Stimulated activated CD8-positive, alpha-beta memory T cell treated with anti-CD3 and anti-CD28 coated beads, Interleukin-4, amount 100 ng/mL, for 1 hour (primary cell): Measurements from ENCODE around the gene DHRS4L2.
"Not testable (repeated sequence)": the region's sequence is repeated elsewhere in the genome, so short reads cannot be mapped to it uniquely, and the experiment has no call there.

ENCODE experiments used
- DNase-seq, 2 donors: peaks; one replicate each; pipeline ENCODE4 v3.0.0-alpha.2; 2020; ENCODE audit warnings: low read depth in 2 of 2, low spot score in 1 of 2

Gene DHRS4L2

DNA sequence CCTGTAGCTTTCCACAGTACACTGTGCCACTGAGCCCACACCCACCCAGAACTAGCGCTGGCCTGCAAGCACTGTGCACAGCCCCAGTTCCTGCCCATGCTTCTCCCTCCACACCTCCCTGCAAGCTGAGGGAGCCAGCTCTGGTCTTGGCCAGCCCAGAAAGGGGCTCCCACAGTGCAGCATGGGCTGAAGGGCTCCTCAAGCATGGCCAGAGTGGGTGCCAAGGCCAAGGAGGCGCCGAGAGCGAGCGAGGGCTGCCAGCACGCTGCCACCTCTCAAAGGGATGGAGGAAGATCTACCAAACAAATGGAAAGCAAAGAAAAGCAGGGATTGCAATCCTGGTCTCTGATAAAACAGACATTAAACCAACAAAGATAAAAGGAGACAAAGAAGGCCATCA lies 27.0 kb downstream of the DHRS4L2 start:
- DNase-seq = not testable (repeated sequence)

DNA sequence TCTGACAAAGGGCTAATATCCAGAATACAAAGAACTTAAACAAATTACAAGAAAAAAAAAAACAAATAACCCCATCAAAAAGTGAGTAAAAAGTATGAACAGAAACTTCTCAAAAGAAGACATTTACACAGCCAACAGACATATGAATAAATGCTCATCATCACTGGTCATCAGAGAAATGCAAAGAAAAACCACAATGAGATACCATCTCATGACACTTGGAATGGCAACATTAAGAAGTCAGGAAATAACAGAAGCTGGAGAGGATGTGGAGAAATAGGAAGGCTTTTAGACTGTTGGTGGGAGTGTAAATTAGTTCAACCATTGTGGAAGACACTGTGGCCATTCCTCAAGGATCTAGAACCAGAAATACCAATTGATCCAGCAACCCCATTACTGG lies 30.2 kb downstream of the DHRS4L2 start:
- not testable (repeated sequence) for DNase-seq

DNA sequence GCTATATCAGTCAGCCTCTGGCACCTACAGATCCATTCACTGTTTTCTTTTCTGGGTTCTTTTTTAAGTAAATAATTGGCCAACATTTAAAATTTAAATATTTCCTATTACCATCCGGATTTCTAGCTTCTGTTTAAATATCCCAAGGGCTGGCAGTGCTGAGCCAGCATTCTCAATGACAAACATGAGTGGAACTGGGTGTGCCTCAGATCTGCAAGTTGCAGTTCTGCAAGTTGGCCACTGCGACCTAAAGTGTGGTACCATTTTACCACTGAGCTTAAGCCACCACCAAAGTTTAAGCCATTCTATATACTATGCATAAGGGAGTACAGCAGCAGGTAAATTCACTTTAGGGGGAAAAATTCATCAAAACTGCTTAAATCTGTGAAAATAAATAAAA lies 31.2 kb downstream of the DHRS4L2 start:
- not testable (repeated sequence) for DNase-seq

DNA sequence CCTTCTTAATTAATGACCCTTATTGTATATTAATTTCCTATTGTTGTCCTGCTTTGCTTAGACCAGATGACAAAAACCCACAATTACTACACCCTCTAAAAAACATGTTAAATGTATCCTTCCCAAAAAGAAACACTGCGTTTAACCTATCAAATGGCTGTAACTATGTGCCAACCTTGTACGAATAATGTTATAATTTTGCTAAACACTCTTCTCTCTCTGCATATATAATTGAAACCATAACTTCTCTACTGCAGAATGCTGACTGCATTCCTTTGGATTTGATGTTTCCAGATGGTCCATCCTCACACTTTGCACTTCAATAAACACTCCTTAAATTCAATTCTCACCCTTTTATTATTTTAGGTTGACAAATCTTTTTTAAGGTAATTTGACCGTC lies 31.8 kb downstream of the DHRS4L2 start:
- not testable (repeated sequence) for DNase-seq

DNA sequence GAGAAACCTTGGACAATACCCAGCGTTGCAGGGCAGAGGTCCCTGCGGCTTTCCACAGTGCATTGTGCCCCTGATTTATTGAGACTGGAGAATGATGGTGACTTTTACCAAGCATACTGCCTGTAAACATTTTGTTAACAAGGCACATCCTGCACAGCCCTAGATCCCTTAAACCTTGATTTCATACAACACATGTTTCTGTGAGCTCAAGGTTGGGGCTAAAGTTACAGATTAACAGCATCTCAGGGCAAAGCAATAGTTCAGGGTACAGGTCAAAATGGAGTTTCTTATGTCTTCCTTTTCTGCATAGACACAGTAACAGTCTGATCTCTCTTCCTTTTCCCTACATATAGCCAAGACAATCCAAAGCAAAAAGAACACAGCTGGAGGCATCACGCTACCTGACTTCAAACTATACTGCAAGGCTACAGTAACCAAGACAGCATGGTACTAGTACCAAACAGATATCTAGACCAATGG lies 36.2 kb downstream of the DHRS4L2 start:
- DNase-seq = not testable (repeated sequence)

DNA sequence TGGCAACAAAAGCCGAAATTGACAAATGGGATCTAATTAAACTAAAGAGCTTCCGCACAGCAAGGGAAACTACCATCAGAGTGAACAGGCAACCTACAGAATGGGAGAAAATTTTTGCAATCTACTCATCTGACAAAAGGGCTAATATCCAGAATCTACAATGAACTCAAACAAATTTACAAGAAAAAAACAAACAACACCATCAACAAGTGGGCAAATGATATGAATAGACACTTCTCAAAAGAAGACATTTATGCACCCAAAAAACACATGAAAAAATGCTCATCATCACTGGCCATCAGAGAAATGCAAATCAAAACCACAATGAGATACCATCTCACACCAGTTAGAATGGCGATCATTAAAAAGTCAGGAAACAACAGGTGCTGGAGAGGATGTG lies 41.0 kb downstream of the DHRS4L2 start:
- not testable (repeated sequence) for DNase-seq

DNA sequence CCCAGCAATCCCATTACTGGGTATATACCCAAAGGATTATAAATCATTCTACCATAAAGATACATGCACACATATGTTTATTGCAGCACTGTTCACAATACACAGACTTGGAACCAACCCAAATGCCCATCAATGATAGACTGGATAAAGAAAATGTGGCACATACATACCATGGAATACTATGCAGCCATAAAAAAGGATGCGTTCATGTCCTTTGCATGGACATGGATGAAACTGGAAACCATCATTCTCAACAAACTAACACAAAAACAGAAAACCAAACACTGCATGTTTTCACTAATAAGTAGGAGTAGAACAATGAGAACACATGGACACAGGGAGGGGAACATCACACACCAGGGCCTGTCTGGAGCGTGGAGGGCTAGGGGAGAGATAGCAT lies 42.6 kb downstream of the DHRS4L2 start:
- DNase-seq = not testable (repeated sequence)

DNA sequence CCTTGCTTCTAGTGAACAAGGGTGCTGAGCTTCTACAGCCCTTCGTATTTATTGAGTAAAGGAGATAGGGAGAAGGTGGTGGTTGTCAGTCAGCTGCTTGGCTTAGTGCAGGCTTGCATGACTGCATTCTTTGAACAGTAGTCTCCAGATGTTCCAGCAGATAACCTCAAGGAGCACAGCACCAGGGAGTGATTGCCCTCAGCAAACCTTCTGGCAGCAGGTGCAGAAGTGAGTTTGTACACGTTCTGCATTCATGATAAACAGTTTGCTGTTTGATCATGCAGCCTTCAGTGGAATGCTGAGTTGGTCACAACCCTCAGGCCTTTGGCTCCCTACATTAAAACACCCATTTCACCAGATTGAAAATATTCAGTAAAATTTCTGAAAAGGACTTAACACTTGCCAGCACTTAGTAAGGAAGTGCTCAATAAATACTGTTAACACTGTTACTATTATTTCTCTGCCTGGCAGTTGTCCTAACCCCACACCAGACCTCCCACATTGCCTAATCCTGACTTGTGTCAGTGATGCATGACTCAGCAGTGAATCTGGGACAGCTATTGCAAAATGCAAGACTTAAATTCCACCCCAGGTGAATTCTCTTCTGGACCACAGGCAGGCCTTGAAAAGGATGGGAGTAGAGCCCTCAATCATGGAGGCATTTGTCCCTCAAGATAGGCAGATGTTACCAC lies 44.1 kb downstream of the DHRS4L2 start:
- DNase-seq = no peak

DNA sequence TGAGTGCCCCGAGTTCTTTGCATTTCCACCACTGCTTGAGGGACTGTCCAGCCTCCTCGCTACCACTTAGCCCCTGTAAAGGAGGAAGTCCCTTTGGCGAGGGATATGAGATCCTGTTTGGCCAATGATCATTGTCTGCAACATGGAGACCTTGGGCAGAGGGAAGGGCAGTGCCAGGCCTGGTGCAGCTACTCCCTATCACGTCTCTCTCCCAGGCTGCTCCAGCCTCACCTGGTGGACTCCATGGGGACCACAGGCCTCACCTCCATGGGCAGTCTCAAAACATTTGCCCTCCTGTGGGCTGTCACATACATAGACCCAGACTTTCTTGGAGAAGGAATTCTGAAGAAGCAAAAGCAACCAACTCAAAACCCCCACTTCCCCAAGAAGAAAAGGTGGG lies 47.0 kb downstream of the DHRS4L2 start:
- DNase-seq = not testable (repeated sequence)

DNA sequence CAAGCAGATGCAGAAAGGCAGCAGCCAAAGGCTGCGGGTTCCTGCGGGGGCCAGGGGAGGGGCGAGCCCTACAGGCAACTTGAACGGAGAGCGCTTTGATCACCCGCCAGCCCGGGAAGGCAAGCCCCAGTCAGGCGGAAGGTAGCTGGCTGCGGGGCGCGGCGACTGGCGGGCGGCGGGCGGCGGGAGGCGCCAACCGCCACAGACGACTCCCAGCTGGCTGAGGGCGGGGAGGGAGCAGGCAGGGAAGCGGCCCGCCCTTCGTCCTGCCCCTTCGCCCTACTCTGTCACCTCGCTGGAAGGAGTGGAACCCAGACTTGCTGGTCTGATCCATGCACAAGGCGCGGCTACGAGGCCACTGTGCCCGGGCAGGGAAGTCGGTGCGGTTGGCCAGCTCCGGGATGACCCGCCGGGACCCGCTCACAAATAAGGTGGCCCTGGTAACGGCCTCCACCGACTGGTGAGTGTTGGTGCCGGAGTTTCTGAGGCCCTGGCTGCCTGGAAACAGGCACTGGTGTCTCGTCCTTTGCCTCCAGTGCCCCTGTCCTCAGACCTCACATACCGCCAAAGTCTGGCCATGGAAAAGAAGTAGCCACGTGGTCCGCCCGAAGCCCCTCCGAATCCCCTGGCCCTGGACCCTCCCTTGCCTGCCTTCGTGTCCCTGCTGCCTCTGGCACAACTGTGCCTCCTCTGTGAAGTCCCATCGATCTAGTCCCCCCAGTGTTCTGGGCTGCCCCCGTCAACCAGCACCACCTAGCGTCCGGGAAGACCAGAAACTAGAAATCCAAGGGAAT lies 47.6 kb downstream of the DHRS4L2 start:
- peak; percentile 33 to 37 for DNase-seq

DNA sequence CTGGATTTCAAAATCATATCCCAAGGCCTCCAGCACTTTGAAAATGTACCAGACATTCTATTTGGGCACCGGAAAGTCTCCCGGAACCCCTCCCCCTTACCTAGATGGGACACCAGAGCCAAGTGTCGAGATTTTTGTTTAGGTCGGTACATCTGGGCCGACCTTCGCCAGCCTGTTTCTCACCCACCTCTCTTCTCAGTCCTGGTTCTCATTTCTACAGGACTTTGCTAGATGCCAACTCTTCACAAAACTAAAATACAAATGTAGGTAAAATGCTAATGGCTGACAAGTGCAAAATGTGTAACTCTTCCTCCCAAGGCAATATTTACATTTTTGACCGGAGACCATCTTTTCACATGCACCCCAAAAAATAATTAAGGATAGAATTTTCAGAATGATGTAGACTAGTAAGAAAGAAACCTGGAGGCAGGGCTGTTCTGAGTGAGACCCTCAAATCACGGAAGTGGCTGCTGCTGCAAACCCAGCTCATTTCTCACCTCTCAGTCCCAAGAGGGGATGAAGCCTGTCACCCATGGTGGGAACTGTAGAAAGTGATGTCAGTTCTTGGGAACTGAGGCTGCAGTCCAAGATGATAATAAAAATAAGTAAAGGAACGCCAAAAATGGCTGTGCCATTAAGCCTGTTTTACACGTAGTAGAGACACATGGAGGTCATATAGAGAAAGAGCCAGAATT lies 48.4 kb downstream of the DHRS4L2 start:
- DNase-seq = not testable (repeated sequence)

DNA sequence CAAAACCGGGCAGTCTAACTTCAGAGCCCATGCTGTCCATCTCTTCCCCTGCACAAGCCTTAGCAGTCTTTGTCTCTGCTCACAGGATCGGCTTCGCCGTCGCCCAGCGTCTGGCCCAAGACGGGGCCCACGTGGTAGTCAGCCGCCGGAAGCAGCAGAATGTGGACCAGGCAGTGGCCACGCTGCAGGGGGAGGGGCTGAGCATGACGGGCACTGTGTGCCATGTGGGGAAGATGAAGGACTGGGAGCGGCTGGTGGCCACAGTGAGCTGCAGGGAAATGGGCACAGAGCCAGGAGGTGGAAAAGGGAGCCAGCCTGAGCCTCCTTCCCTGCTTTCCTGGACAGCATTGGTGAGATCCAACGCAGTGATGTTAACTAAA lies 48.9 kb downstream of the DHRS4L2 start:
- no peak for DNase-seq

DNA sequence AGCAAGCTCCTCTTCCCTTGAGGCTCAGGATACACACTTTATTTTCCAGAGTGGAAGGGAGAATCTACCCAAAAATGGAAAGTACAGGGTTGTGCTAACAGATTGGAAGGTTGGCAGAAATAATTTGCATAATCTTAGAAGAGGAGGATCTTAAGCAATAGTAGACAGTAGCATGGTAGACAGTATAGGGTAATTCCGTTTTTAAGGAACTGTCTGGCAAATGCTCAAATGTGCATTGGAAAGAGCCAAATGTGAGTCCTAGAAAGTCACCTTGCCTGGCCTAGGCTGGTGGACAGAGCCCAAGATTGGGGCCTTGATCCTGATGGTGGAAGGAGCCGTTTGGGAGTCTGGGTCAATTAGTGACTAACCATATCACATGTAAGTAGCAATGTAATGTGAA lies 50.0 kb downstream of the DHRS4L2 start:
- no peak for DNase-seq

DNA sequence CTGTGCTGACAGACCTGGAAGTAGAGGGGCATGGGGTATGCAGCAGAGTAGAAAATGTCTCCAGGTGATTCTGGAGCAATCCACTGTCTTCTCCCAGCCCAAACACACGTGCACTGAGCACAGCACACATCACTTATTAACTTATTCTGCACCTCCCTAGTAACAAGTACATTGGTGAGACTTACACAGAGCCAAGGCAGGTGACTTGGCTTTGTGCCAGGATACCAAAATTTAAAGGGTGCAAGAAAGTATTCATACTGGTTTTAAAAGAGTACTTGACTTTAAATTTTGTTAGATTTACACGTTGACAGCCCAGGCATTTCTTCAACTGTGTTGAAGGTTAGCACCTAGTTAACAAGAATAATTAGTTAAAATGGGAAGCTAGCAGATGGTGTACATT lies 52.0 kb downstream of the DHRS4L2 start:
- DNase-seq = no peak

DNA sequence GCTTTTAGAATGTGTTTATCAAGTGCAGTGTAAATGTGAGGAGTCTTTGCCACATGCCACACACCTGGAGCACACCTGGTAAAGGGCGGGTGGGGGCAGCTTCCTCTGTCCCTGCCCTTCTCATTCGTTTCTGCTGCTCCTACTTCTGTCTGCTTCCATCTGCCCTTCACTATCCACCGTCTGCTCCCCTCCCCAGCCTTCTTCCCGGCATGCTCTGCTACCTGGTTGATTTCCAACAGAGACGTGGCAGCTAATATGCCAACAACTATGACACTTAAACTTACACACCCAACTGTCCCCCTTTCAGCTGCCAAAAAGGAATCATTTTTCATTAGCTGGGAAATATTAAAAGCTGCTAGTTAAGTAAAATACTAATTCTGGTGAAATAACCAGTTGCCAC lies 54.0 kb downstream of the DHRS4L2 start:
- DNase-seq = no peak

DNA sequence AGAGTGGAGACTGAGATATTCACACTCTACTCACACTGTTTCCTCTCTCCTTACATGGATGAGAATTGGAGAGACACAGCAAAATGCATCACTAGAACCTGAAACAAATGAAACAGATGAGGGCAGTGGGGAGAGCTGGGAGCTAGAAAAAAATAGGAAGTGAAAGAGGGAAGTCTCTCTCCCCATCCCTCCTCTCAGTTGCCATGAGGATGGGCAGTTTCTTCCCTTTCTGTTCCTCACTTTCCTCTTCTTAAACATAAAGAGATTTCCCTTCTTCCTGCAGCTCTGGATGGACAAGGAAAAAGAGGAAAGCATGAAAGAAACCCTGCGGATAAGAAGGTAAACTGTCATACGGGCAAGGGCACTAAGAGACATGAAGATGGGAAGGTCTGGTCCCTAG lies 60.3 kb downstream of the DHRS4L2 start:
- DNase-seq = not testable (repeated sequence)

DNA sequence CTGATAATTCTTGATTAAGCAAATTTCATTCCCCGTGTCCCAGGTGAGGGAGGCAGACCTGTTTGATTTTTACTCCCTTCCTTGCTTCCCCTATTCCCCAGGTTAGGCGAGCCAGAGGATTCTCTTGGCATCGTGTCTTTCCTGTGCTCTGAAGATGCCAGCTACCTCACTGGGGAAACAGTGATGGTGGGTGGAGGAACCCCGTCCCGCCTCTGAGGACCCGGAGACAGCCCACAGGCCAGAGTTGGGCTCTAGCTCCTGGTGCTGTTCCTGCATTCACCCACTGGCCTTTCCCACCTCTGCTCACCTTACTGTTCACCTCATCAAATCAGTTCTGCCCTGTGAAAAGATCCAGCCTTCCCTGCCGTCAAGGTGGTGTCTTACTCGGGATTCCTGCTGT lies 62.0 kb downstream of the DHRS4L2 start:
- not testable (repeated sequence) for DNase-seq

DNA sequence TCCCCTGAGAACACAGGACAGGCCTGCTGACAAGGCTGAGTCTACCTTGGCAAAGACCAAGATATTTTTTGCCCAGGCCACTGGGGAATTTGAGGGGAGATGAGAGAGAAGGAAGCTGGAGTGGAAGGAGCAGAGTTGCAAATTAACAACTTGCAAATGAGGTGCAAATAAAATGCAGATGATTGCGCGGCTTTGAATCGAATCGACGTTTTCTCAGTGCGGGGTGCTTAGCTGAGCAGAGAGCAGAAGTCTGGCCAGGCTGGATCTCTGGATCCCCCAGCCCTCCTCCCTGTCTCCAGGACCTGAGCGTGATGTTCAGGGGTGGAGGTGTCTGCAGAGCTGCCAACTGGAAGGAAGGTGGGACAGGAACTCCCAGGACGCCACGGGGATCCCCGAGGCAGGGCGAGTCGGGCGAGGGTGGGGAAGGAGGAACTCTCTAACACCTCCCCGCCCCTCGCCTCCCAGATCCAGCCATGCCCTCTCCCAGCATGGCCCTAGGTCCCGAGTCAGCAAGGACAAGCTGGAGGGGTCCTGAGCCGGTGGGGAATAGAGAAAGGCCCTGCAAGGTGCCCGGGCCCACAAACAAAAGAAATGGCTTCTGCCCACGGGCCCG lies 62.6 kb downstream of the DHRS4L2 start:
- DNase-seq = no peak

DNA sequence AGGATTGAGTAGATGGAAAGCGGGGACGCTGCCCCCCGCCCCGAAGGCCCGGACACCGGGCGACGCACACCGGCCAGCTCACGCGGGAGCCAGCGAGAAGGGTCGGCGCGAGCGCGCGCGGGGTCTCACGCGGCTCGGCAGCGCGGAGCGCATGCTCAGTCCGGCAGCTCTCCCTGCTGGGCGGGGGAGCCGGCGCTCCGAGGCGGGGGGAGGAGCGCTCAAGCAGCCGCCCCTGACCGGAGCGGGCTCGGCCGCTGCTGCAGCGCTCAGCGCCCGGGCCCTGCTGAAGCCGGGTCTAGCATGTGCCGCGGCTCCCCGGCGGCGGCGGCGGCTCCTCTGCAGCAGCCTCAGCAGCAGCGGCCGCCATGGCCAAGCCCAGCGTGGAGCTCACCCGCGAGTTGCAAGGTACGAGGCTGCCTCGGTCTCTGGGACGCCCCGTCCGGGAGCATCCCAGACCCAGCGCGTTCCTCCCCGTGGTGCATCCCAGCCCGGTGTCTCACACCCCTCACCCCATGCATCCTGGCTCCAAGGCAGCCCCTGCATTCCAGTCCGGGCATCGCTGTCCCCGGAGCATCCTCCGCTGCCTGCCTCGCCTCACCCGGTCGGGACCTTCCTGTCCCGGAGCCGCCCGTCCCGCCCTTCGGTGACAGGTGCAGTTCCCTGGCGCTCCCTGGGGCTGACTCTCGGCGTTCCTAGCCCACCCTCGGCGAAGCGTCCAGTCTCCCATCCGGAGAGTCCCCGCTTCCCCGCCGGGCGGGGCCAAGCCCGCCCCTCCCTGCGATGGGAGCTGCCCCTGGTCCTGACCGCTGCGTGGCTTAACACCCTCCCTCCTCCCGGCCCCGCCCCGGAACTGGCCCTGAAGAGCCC lies 63.3 kb downstream of the DHRS4L2 start, which contains the start of gene CARMIL3:
TSS of gene CARMIL3 (plus strand) at position 221 of the 867 bp plus-strand sequence. CDS start at position 366, 145 bp downstream.
- peak; percentile 13 to 40 for DNase-seq
